Measurements from ENCODE around the gene GATA5. TPM values are rescaled to one million over a fixed set of nuclear protein-coding genes. Genes with fewer than 3 reads are reported as not detected.

GATA5 gene
- total and polyA plus RNA-seq, 8 donors, result 0.02 to 0.34 (median 0.15) TPM; not detected in 5

DNA sequence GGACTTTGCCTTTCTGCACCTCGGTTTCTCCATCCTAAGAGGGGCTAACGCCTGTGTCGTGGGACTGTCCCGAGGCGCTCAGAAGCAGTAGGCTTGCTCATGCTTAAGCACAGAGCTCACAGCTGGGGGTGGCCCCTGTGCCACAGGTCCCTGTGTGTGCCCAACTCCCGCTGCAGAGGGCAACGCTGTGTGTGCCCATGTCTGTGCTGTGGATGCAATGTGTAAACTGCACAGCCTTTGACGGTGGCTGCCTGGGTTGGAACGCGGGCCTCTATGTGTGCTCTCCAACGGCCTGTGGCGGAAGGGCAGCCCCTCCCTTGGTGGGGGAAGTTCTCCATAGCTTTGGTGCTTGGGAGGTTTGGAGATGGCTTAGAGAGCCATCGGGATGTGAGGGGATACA is 10.7 kb upstream of the GATA5 start:
- ATAC-seq (peak in 2 of 4 donors; percentile 8 to 33), FAIRE-seq (no peak), DNase-seq (no peak)
- Histone ChIP-seq H3K4me1 (peaks cover 16 to 23% (median 22%) of the 10 kb centered on the region in 3 donors), H3K9me3 (no peaks in the 10 kb centered on the region), H3K4me3 (no peak overlapping the region), H3K27me3 (no peaks in the 10 kb centered on the region), H3K36me3 (no peaks in the 10 kb centered on the region), H3K27ac (no peak overlapping the region)
- TF ChIP-seq, protein P1, sequence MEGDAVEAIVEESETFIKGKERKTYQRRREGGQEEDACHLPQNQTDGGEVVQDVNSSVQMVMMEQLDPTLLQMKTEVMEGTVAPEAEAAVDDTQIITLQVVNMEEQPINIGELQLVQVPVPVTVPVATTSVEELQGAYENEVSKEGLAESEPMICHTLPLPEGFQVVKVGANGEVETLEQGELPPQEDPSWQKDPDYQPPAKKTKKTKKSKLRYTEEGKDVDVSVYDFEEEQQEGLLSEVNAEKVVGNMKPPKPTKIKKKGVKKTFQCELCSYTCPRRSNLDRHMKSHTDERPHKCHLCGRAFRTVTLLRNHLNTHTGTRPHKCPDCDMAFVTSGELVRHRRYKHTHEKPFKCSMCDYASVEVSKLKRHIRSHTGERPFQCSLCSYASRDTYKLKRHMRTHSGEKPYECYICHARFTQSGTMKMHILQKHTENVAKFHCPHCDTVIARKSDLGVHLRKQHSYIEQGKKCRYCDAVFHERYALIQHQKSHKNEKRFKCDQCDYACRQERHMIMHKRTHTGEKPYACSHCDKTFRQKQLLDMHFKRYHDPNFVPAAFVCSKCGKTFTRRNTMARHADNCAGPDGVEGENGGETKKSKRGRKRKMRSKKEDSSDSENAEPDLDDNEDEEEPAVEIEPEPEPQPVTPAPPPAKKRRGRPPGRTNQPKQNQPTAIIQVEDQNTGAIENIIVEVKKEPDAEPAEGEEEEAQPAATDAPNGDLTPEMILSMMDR (IDR thresholded peaks at IDR 0.05), result no peak
- WGBS, 2 donors, result 67 to 71% methylated on average over 13 of the region's 13 CpGs
- intact Hi-C loops (cut with DNase I), result no loop called here

DNA sequence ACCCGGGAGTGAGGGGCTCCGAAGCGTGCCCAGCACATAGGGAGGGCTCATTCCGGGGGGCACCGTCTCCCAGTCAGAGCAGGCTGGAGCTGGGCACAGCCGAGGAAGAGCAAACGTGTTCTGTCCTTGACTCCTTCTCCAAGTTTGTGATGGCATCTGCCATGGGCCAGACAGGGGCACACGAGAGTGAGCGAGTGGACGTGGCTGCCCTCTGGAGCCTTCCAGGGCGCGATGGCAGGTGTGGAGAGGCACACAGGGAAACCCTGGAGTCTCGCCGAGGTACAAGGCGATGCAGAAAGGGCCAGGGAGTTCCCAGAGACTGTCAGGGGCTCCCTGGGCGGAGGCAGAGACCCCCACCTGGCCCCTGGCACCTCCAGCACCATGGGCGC is 9.9 kb upstream of the GATA5 start:
- Histone ChIP-seq H3K4me3 (no peak overlapping the region), H3K4me1 (peaks cover 16 to 23% (median 22%) of the 10 kb centered on the region in 3 donors), H3K27me3 (no peaks in the 10 kb centered on the region), H3K9me3 (no peaks in the 10 kb centered on the region), H3K27ac (no peak overlapping the region), H3K36me3 (no peaks in the 10 kb centered on the region)
- ATAC-seq (no peak), FAIRE-seq (no peak), DNase-seq (no peak)
- TF ChIP-seq, protein P1 (IDR thresholded peaks at IDR 0.05), result no peak
- 61 to 66% methylated on average over 17 of the region's 17 CpGs for WGBS, 2 donors
- intact Hi-C loops (cut with DNase I), result no loop called here

DNA sequence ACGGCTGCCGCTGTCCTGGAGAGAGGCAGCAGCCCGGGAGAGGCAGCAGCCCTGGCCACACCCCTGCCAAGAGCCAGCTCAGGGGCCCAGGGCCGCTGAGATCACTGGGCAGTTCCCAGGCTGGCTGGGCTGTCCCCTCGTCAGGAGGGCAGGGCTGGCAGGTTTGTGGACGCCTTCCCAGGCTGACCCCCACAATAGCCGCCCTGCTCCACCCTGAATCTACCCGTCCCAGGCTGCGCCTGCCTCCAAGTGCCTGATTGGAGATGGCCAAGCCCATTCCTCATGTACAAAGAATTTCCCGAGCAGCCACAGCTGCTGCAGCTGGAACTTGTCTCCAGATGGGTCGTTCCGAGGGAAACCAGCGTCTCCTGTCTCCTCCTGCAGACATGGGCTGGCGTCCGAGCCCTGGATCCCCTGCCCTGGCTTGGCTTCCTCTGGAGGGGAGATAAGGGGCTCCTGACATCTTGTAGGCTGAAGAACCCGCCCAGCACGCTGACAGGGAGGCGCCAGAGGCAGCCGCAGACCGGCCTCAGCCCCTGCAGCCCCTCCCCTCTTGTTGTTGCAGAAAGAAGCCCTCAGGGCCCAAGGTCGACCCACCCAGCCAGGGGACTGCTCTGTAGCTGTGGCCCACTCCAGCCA is 9.4 kb upstream of the GATA5 start:
- DNase-seq (peak in 4 of 6 donors; percentile 52 to 79 (median 66)), FAIRE-seq (no peak), ATAC-seq (peak; percentile 38 to 69 (median 58))
- TF ChIP-seq, protein P1 (IDR thresholded peaks at IDR 0.05), result no peak
- Histone ChIP-seq H3K9me3 (no peaks in the 10 kb centered on the region), H3K4me1 (peaks cover 16 to 23% (median 22%) of the 10 kb centered on the region in 3 donors), H3K27me3 (no peaks in the 10 kb centered on the region), H3K27ac (no peak overlapping the region), H3K36me3 (no peaks in the 10 kb centered on the region), H3K4me3 (no peak overlapping the region)
- 27 to 34% methylated on average over 21 of the region's 21 CpGs for WGBS, 2 donors
- intact Hi-C loops (cut with DNase I), result no loop called here

DNA sequence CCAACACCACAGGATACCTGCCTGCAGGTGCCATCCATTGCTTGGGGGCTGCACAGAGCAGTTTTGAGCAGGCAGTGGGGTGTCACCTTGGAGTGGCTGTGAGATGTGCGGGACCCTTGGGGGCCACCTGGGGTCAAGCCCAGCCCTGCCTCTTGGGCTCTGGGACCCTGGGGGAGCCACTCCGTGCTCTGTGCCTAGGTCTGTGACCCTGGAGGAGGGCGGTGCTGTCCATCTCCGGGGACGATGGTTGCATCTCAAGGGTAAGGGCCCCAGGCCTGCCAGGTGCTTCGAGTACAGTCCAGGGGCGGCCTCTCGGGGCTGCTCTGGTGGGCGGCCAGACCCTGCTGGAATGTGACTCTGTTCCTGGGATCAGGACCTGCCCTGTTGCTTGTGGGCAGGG is 8.7 kb upstream of the GATA5 start:
- TF ChIP-seq, protein P1 (IDR thresholded peaks at IDR 0.05), result no peak
- Histone ChIP-seq H3K27ac (no peak overlapping the region), H3K36me3 (no peaks in the 10 kb centered on the region), H3K9me3 (no peaks in the 10 kb centered on the region), H3K4me1 (peaks cover 16 to 23% (median 22%) of the 10 kb centered on the region in 3 donors), H3K27me3 (no peaks in the 10 kb centered on the region), H3K4me3 (no peak overlapping the region)
- intact Hi-C loops (cut with DNase I), result no loop called here
- no peak for FAIRE-seq
- no peak for DNase-seq
- 77 to 86% methylated on average over 9 of the region's 9 CpGs for WGBS, 2 donors
- ATAC-seq, result no peak
